Hepatocyte (in vitro differentiated cells): ENCODE measurements around the gene ARID4B.

ENCODE experiments used
- EZH2 ChIP-seq: fragments of 200-600 bp; sonication (generic); IDR thresholded peaks from 2 replicates; pipeline ENCODE4 v1.6.1; 2016; ENCODE audit warnings: antibody characterized with exemption, mild to moderate bottlenecking, borderline replicate concordance
- EZH2phosphoT487 ChIP-seq: fragments of 200-600 bp; sonication (generic); IDR thresholded peaks from one replicate; pipeline ENCODE4 v1.6.1; 2018; ENCODE audit warnings: antibody characterized with exemption, mild to moderate bottlenecking, low read depth, moderate library complexity; ENCODE audit not compliant: unreplicated experiment, severe bottlenecking
- TF ChIP-seq, protein P1 (sequence below): fragments of 200-600 bp; sonication (generic); IDR thresholded peaks from 2 replicates; pipeline ENCODE4 v1.5.1; 2016; ENCODE audit warnings: antibody characterized with exemption, mild to moderate bottlenecking; ENCODE audit not compliant: poor library complexity

DNA sequence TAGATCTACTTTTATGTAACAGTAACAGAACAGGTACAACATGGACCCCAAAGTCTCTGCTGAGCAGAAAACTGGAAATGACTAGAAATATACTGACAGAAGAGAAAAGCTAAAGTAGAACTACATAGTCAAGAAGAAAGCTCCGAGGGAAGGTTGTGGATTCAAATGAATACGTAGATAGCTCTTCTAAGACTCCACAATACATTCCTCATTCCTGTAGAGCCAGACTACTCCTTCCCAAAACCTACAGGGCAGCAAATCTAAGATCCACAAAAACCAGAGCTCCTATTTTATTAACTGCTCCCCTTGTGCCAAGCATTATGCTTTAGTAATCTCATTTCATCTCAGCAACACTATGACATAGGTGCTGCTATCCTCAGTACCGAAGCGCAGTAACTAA lies 35.2 kb downstream of the ARID4B start:
- TF ChIP-seq, protein P1, sequence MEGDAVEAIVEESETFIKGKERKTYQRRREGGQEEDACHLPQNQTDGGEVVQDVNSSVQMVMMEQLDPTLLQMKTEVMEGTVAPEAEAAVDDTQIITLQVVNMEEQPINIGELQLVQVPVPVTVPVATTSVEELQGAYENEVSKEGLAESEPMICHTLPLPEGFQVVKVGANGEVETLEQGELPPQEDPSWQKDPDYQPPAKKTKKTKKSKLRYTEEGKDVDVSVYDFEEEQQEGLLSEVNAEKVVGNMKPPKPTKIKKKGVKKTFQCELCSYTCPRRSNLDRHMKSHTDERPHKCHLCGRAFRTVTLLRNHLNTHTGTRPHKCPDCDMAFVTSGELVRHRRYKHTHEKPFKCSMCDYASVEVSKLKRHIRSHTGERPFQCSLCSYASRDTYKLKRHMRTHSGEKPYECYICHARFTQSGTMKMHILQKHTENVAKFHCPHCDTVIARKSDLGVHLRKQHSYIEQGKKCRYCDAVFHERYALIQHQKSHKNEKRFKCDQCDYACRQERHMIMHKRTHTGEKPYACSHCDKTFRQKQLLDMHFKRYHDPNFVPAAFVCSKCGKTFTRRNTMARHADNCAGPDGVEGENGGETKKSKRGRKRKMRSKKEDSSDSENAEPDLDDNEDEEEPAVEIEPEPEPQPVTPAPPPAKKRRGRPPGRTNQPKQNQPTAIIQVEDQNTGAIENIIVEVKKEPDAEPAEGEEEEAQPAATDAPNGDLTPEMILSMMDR, result no peak
- no peak for TF ChIP-seq EZH2
- TF ChIP-seq EZH2phosphoT487, result no peak
